Measurements from ENCODE around the gene TSPAN4. TPM values are rescaled to one million over a fixed set of nuclear protein-coding genes. Genes with fewer than 3 reads are reported as not detected.

The TSPAN4 gene
- total and polyA plus RNA-seq, 2 donors (not counting 1 experiment from before 2014, with no cell fraction given): 2.9 to 7.4 TPM

DNA sequence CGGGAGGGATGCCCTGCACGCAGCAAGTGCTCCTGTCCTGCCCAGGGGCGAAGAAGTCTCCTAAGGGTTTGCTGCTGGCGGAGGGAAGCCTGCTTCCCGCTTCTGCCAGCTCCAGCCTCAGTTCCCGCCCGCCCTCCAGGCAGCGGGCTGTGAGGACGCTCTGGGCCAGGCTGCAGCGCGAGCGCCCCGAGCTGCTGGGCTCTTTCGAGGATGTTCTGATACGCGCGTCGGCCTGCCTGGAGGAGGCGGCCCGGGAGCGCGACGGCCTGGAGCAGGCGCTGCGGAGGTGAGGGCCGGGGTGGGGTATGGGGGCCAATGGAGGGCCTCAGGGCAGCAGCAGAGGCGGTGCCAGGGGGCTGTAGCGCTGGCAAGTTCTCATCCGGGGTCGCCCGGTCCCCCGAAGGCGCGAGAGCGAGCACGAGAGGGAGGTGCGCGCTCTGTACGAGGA lies 12.8 kb upstream of the TSPAN4 start:
- ATAC-seq (ENCODE audit: low read depth) (peak; percentile 4), DNase-seq (no peak)
- H3K4me1 ChIP-seq (ENCODE audit: control insufficient read depth in 2 of 2, insufficient read depth in 2 of 2, low read length in 2 of 2): peaks cover 69 to 73% of the 10 kb centered on the region in 2 donors
- H3K36me3 ChIP-seq (replicated peaks in 1 of 2; ENCODE audit: control extremely low read depth in 1 of 2, control insufficient read depth in 1 of 2, extremely low read depth in 1 of 2, insufficient read depth in 2 of 2, low read length in 1 of 2): peaks cover 0 to 4% of the 10 kb centered on the region in 2 experiments
- Mint-ChIP-seq H3K27ac (no peak overlapping the region), H3K9me3 (ENCODE audit: insufficient read depth) (no peaks in the 10 kb centered on the region), H3K27me3 (peaks cover 7% of the 10 kb centered on the region), H3K4me1 (peaks cover 53% of the 10 kb centered on the region), H3K4me3 (peak overlapping the region; percentile 88)
- peaks cover 0 to 15% (median 0%) of the 10 kb centered on the region in 3 donors for H3K9me3 ChIP-seq (ENCODE audit: control extremely low read depth in 1 of 3, control insufficient read depth in 2 of 3, insufficient read depth in 1 of 3, low read length in 2 of 3)
- peak overlapping the region; percentile 99 for H3K4me2 ChIP-seq (replicated peaks; ENCODE audit: low read depth, low read length, poor library complexity, severe bottlenecking)
- H3K27me3 ChIP-seq (replicated peaks in 1 of 4; ENCODE audit: control extremely low read depth in 1 of 4, control insufficient read depth in 3 of 4, insufficient read depth in 4 of 4, low read length in 3 of 4): peaks cover 0 to 60% (median 20%) of the 10 kb centered on the region in 4 experiments
- no peaks in the 10 kb centered on the region for H3K79me2 ChIP-seq (ENCODE audit: control insufficient read depth, insufficient read depth, low read length)
- peak overlapping the region; percentile 78 for H2AFZ ChIP-seq (ENCODE audit: insufficient read depth, low read depth, low read length, poor library complexity, severe bottlenecking)
- peak overlapping the region in 4 of 5 experiments; percentile 36 to 55 (median 48) for H3K4me3 ChIP-seq (ENCODE audit: control extremely low read depth in 1 of 5, extremely low read depth in 1 of 5, insufficient read depth in 1 of 5, low read depth in 2 of 5, low read length in 4 of 5)
- H3K9ac ChIP-seq (ENCODE audit: low read length): peak overlapping the region; percentile 68
- H4K20me1 ChIP-seq (ENCODE audit: control insufficient read depth, insufficient read depth, low read length, poor library complexity, severe bottlenecking): peaks cover 61% of the 10 kb centered on the region
- ChIA-PET POLR2A (interaction anchor here (0.7 to 6.4 kb wide), 3 partner anchors 10 to 14 kb away, joined by 4 to 57 read pairs (median 17); partner anchors contain the start of genes PNPLA2, POLR2L and TSPAN4), CTCF (interaction anchor here (0.7 to 0.8 kb wide), 2 partner anchors 19 to 24 kb away, joined by 3 to 4 read pairs; no protein-coding TSS in a partner anchor)
- WGBS (ENCODE audit: insufficient coverage): 3% methylated on average over 39 of the region's 39 CpGs
- intact Hi-C loops (cut with micrococcal nuclease): loop anchor here (1.0 kb wide), 1 partner anchor 10 kb away; no protein-coding TSS in a partner anchor
- H3K27ac ChIP-seq (ENCODE audit: low read length in 2 of 2): no peak overlapping the region
- TF ChIP-seq, protein P1, sequence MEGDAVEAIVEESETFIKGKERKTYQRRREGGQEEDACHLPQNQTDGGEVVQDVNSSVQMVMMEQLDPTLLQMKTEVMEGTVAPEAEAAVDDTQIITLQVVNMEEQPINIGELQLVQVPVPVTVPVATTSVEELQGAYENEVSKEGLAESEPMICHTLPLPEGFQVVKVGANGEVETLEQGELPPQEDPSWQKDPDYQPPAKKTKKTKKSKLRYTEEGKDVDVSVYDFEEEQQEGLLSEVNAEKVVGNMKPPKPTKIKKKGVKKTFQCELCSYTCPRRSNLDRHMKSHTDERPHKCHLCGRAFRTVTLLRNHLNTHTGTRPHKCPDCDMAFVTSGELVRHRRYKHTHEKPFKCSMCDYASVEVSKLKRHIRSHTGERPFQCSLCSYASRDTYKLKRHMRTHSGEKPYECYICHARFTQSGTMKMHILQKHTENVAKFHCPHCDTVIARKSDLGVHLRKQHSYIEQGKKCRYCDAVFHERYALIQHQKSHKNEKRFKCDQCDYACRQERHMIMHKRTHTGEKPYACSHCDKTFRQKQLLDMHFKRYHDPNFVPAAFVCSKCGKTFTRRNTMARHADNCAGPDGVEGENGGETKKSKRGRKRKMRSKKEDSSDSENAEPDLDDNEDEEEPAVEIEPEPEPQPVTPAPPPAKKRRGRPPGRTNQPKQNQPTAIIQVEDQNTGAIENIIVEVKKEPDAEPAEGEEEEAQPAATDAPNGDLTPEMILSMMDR (IDR thresholded peaks at IDR 0.05): no peak
- no peak for TF ChIP-seq EZH2 (IDR thresholded peaks at IDR 0.05; ENCODE audit: borderline replicate concordance, insufficient read depth, low read depth, low read length, poor library complexity, severe bottlenecking)
